ENCODE data around the gene MISP. TPM values are rescaled to one million over a fixed set of nuclear protein-coding genes. Genes with fewer than 3 reads are reported as not detected.

The MISP gene
- total RNA-seq, 4 donors from 2014 or later = 197 to 501 (median 402) TPM

GRCh38 chr19:778910-779653, 28.2 kb downstream of the MISP start:
- peak; percentile 38 for DNase-seq
- H3K9me3 ChIP-seq = no peaks in the 10 kb centered on the region
- in situ Hi-C loops (cut with MboI; ENCODE audit: low pct_ligation_motif_present in 1 of 4, low pct_unique_long_range_greater_than_20kb in 1 of 4, low sequenced_read_pairs in 3 of 4) = loop anchor here in 1 of 4 donors (10.0 kb wide), 1 partner anchor 76 kb away; the partner anchor contains the start of genes CFD and ELANE
- WGBS, 2 donors (ENCODE audit: low coverage in 1 of 2) = 59 to 68% methylated on average over 22 to 36 of the region's 36 CpGs
- H3K27me3 ChIP-seq = peaks cover 46% of the 10 kb centered on the region
- peak overlapping the region; percentile 24 to 60 (median 47) for H3K27ac ChIP-seq
- H3K4me3 ChIP-seq = no peak overlapping the region
- no peaks in the 10 kb centered on the region for H3K36me3 ChIP-seq
- H3K4me1 ChIP-seq = peaks cover 0 to 14% (median 6%) of the 10 kb centered on the region in 4 donors
- intact Hi-C loops (cut with DNase I; ENCODE audit: low total_unique reads) = loop anchor here (10.0 kb wide), 1 partner anchor 66 kb away; the partner anchor contains the start of gene PRTN3
- TF ChIP-seq POLR2AphosphoS5 (IDR thresholded peaks at IDR 0.05) = peak in 1 of 3 donors; percentile 34
- TF ChIP-seq POLR2A (IDR thresholded peaks at IDR 0.05) = no peak

- TF ChIP-seq CTCF (IDR thresholded peaks at IDR 0.05) = no peak
- no peak for TF ChIP-seq POLR2A (IDR thresholded peaks at IDR 0.05)
- TF ChIP-seq EP300 (IDR thresholded peaks at IDR 0.05; ENCODE audit: low read depth) = no peak
- TF ChIP-seq POLR2AphosphoS5 (IDR thresholded peaks at IDR 0.05) = no peak
- WGBS, 2 donors (ENCODE audit: low coverage in 1 of 2) = 68% methylated on average over 15 of the region's 15 CpGs; no CpG with 5 or more reads in 1 of the 2 donors
- DNase-seq = no peak
- in situ Hi-C loops (cut with MboI; ENCODE audit: low pct_ligation_motif_present in 1 of 4, low pct_unique_long_range_greater_than_20kb in 1 of 4, low sequenced_read_pairs in 3 of 4) (no loop called here), intact Hi-C loops (cut with DNase I; ENCODE audit: low total_unique reads) (no loop called here)
- Histone ChIP-seq H3K9me3 (no peaks in the 10 kb centered on the region), H3K4me1 (peaks cover 0 to 14% (median 6%) of the 10 kb centered on the region in 4 donors), H3K27ac (no peak overlapping the region), H3K27me3 (peaks cover 46% of the 10 kb centered on the region), H3K36me3 (no peaks in the 10 kb centered on the region), H3K4me3 (no peak overlapping the region)
Measured at GRCh38 chr19:780935-781334, 30.0 kb downstream of the MISP start.

- in situ Hi-C loops (cut with MboI; ENCODE audit: low pct_ligation_motif_present in 1 of 4, low pct_unique_long_range_greater_than_20kb in 1 of 4, low sequenced_read_pairs in 3 of 4) (no loop called here), intact Hi-C loops (cut with DNase I; ENCODE audit: low total_unique reads) (no loop called here)
- Histone ChIP-seq H3K27me3 (peaks cover 46% of the 10 kb centered on the region), H3K4me3 (no peak overlapping the region), H3K36me3 (no peaks in the 10 kb centered on the region), H3K9me3 (no peaks in the 10 kb centered on the region), H3K4me1 (peaks cover 0 to 14% (median 6%) of the 10 kb centered on the region in 4 donors), H3K27ac (peak overlapping the region in 2 of 4 donors; percentile 11 to 23)
- TF ChIP-seq POLR2AphosphoS5 (IDR thresholded peaks at IDR 0.05) = no peak
- no peak for TF ChIP-seq CTCF (IDR thresholded peaks at IDR 0.05)
- 83 to 95% methylated on average over 8 to 16 of the region's 19 CpGs for WGBS, 2 donors (ENCODE audit: low coverage in 1 of 2)
- no peak for DNase-seq
Measured at GRCh38 chr19:781800-782184, 30.9 kb downstream of the MISP start.

- Histone ChIP-seq H3K4me3 (peak overlapping the region in 1 of 4 donors; percentile 4), H3K36me3 (no peaks in the 10 kb centered on the region), H3K9me3 (no peaks in the 10 kb centered on the region), H3K4me1 (peaks cover 0 to 14% (median 6%) of the 10 kb centered on the region in 4 donors), H3K27ac (peak overlapping the region in 3 of 4 donors; percentile 8 to 23 (median 11)), H3K27me3 (peaks cover 46% of the 10 kb centered on the region)
- intact Hi-C loops (cut with DNase I; ENCODE audit: low total_unique reads) = no loop called here
- TF ChIP-seq POLR2A (IDR thresholded peaks at IDR 0.05) = no peak
- in situ Hi-C loops (cut with MboI; ENCODE audit: low pct_ligation_motif_present in 1 of 4, low pct_unique_long_range_greater_than_20kb in 1 of 4, low sequenced_read_pairs in 3 of 4) = no loop called here
- no peak for DNase-seq
- WGBS, 2 donors (ENCODE audit: low coverage in 1 of 2) = 7 to 29% methylated on average over 6 to 29 of the region's 29 CpGs
Measured at GRCh38 chr19:782185-782877, 31.4 kb downstream of the MISP start.

Measured in transverse colon (tissue), 4 donors.